Ovary (tissue), 3 donors: Measurements from ENCODE around the gene CAMKK2.

Source experiments
- EP300 ChIP-seq: sonication (generic); formaldehyde crosslinking; IDR thresholded peaks from one replicate; pipeline ENCODE4 v1.6.1; 2017; ENCODE audit warnings: antibody characterized with exemption
- POLR2A ChIP-seq: fragments of 450-650 bp; IDR thresholded peaks from one replicate; pipeline ENCODE4 v1.6.1; 2017; ENCODE audit warnings: antibody characterized with exemption, mild to moderate bottlenecking, moderate library complexity
- TF ChIP-seq, protein P1 (sequence below), 3 donors: fragments of 450-650 bp in 2 of 3; fragments of 200-600 bp in 1 of 3; IDR thresholded peaks; one replicate each; pipeline versions ENCODE4 v1.5.1 to v1.8.0; 2016 to 2022; ENCODE audit warnings: antibody characterized with exemption in 3 of 3, mild to moderate bottlenecking in 1 of 3
- donor health status: DM: no; HTN: no; CAD: no.

- TF ChIP-seq, protein P1, sequence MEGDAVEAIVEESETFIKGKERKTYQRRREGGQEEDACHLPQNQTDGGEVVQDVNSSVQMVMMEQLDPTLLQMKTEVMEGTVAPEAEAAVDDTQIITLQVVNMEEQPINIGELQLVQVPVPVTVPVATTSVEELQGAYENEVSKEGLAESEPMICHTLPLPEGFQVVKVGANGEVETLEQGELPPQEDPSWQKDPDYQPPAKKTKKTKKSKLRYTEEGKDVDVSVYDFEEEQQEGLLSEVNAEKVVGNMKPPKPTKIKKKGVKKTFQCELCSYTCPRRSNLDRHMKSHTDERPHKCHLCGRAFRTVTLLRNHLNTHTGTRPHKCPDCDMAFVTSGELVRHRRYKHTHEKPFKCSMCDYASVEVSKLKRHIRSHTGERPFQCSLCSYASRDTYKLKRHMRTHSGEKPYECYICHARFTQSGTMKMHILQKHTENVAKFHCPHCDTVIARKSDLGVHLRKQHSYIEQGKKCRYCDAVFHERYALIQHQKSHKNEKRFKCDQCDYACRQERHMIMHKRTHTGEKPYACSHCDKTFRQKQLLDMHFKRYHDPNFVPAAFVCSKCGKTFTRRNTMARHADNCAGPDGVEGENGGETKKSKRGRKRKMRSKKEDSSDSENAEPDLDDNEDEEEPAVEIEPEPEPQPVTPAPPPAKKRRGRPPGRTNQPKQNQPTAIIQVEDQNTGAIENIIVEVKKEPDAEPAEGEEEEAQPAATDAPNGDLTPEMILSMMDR (IDR thresholded peaks at IDR 0.05): no peak
- TF ChIP-seq POLR2A (no peak), EP300 (no peak)
These were observed 44.7 kb downstream of the CAMKK2 start for GRCh38 chr12:121251838-121252237.
